A549 (cell line): ENCODE results near the gene PIP4K2A. TPM values are rescaled to one million over a fixed set of nuclear protein-coding genes. Genes with fewer than 3 reads are reported as not detected.

Experiments
- ATAC-seq, 2 experiments: fragments of 200-7000 bp in 1 of 2; fragments of >200 bp in 1 of 2; cut with Nextera tagmentation in 1 of 2; cut with Tn5 transposase in 1 of 2; 3 replicates each; pipeline versions ENCODE4 v1.8.0 to v1.9.1; 2018 to 2020; ENCODE audit warnings: mild to moderate bottlenecking in 1 of 2, moderate library complexity in 1 of 2
- CTCF ChIA-PET: fragments of 300-600 bp; sonication (Branson Sonifier 250); formaldehyde crosslinking; extraction: SDS; loops from one replicate; lab custom pipeline; 2021; ENCODE audit warnings: antibody characterized with exemption, inconsistent platforms; lab: Yijun Ruan, JAX
- POLR2A ChIA-PET: fragments of 350-600 bp; formaldehyde crosslinking; extraction: SDS; loops from one replicate; lab custom pipeline; 2021; ENCODE audit warnings: antibody characterized with exemption, inconsistent platforms; lab: Yijun Ruan, JAX
- DNase-seq, 2 experiments: peaks; one replicate each; pipeline versions ENCODE4 v3.0.0 to v3.0.0-alpha.2; 2011 to 2016; ENCODE audit warnings: low read depth in 1 of 2, low spot score in 1 of 2
- FAIRE-seq: peaks from 2 replicates; lab custom pipeline; 2011; peaks lifted over from hg19 to GRCh38; lab: Jason Lieb, UNC
- H3K27ac ChIP-seq, 2 experiments: fragments of >200 bp; sonication (Bioruptor Twin); formaldehyde crosslinking; 3 replicates each; pipeline ENCODE4 v1.5.1; 2016 to 2017
- H3K4me1 ChIP-seq: fragments of >200 bp; sonication (Bioruptor Twin); formaldehyde crosslinking; 3 replicates; pipeline ENCODE4 v1.6.1; 2016
- H3K4me2 ChIP-seq: fragments of >200 bp; sonication (Bioruptor Twin); formaldehyde crosslinking; 3 replicates; pipeline ENCODE4 v1.6.1; 2016
- H3K4me3 ChIP-seq: fragments of >200 bp; sonication (Bioruptor Twin); formaldehyde crosslinking; 3 replicates; pipeline ENCODE4 v1.5.1; 2016
- H3K9me3 ChIP-seq: fragments of >200 bp; sonication (Bioruptor Twin); formaldehyde crosslinking; 3 replicates; pipeline ENCODE4 v1.6.1; 2016
- BCL3 ChIP-seq: fragments of >200 bp; sonication (Bioruptor Twin); formaldehyde crosslinking; IDR thresholded peaks from 3 replicates; pipeline ENCODE4 v1.6.1; 2016
- BHLHE40 ChIP-seq: IDR thresholded peaks from 2 replicates; pipeline ENCODE4 v1.6.1; 2012; ENCODE audit warnings: low read depth, low read length, inconsistent platforms
- CBX2 ChIP-seq: fragments of 200-600 bp; sonication (generic); IDR thresholded peaks from 2 replicates; pipeline ENCODE4 v1.6.1; 2016; ENCODE audit warnings: low read depth, mild to moderate bottlenecking, borderline replicate concordance
- CEBPB ChIP-seq, 2 experiments: fragments of >200 bp in 1 of 2; sonication (Bioruptor Twin) in 1 of 2; formaldehyde crosslinking in 1 of 2; IDR thresholded peaks; 2 replicates each; pipeline ENCODE4 v1.6.1; 2012 to 2016
- CHD2 ChIP-seq: fragments of 150-350 bp; IDR thresholded peaks from 2 replicates; pipeline ENCODE4 v1.6.1; 2014; ENCODE audit warnings: low read length; ENCODE audit not compliant: partially characterized antibody
- EHF ChIP-seq: fragments of 250-450 bp; sonication (Bioruptor Pico); IDR thresholded peaks from 2 replicates; pipeline ENCODE4 v1.5.0; 2020; ENCODE audit warnings: mild to moderate bottlenecking
- EP300 ChIP-seq, 2 experiments: fragments of >200 bp; sonication (Bioruptor Twin); formaldehyde crosslinking; IDR thresholded peaks; 2 replicates in 1 of 2; 3 replicates in 1 of 2; pipeline ENCODE4 v1.6.1; 2016 to 2017
- FOXS1 ChIP-seq: fragments of 250-450 bp; sonication (Bioruptor Pico); IDR thresholded peaks from 2 replicates; pipeline ENCODE4 v1.5.0; 2020; ENCODE audit warnings: mild to moderate bottlenecking, moderate library complexity
- HES2 ChIP-seq: fragments of >200 bp; sonication (Bioruptor Twin); formaldehyde crosslinking; IDR thresholded peaks from 2 replicates; pipeline ENCODE4 v1.6.1; 2016
- HMGXB4 ChIP-seq: fragments of 250-450 bp; sonication (Bioruptor Pico); IDR thresholded peaks from 2 replicates; pipeline ENCODE4 v1.5.0; 2021; ENCODE audit warnings: mild to moderate bottlenecking, moderate library complexity, borderline replicate concordance
- HOXB13 ChIP-seq: fragments of 250-450 bp; sonication (Bioruptor Pico); IDR thresholded peaks from 2 replicates; pipeline ENCODE4 v1.5.0; 2020; ENCODE audit warnings: low read depth, mild to moderate bottlenecking, moderate library complexity
- KDM1A ChIP-seq: fragments of 200-600 bp; sonication (generic); IDR thresholded peaks from 2 replicates; pipeline ENCODE4 v1.6.1; 2016; ENCODE audit warnings: low read depth, mild to moderate bottlenecking
- MAFK ChIP-seq: fragments of 450-650 bp; IDR thresholded peaks from 2 replicates; pipeline ENCODE4 v1.6.1; 2014; ENCODE audit not compliant: partially characterized antibody
- REST ChIP-seq: fragments of 200-600 bp; sonication (generic); IDR thresholded peaks from 2 replicates; pipeline ENCODE4 v1.6.1; 2016; ENCODE audit warnings: antibody characterized with exemption, mild to moderate bottlenecking, moderate library complexity
- RFX5 ChIP-seq: fragments of 450-650 bp; IDR thresholded peaks from 2 replicates; pipeline ENCODE4 v1.7.1; 2014; ENCODE audit warnings: antibody characterized with exemption, mild to moderate bottlenecking, moderate library complexity
- ZFP36 ChIP-seq: fragments of 450-650 bp; IDR thresholded peaks from 2 replicates; pipeline ENCODE4 v1.6.1; 2014; ENCODE audit warnings: borderline replicate concordance; ENCODE audit not compliant: partially characterized antibody
- ZSCAN20 ChIP-seq: fragments of 250-450 bp; sonication (Bioruptor Pico); IDR thresholded peaks from 2 replicates; pipeline ENCODE4 v1.8.0; 2022; ENCODE audit warnings: mild to moderate bottlenecking, moderate library complexity
- WGBS: methylation state at CpG from one replicate; pipeline ENCODE4 v1.1.6; 2017; ENCODE audit errors: missing lambda C conversion rate; 5-methylcytosine and 5-hydroxymethylcytosine counted together
- polyA plus RNA-seq, 4 experiments: library from polyadenylated mRNA; depleted of rRNA in 3 of 4; stranded (reverse); fragments of >200 nt; fragmentation: RNase III in 1 of 4; extraction: RNeasy Plus Mini Kit Qiagen cat#74134 plus additional on column Dnase treatment in 1 of 4; gene quantifications; 2 replicates in 3 of 4; 3 replicates in 1 of 4; pipeline ENCODE4 v1.2.3, GENCODE V29; 2011 to 2017

The PIP4K2A gene
- polyA plus RNA-seq, 2 of the 4 experiments (the other 2 are of a cell fraction): 23.1 to 24.0 TPM

- no peak for FAIRE-seq
- Histone ChIP-seq H3K4me3 (no peak overlapping the region), H3K27ac (peak overlapping the region; percentile 22 to 76; a peak in 5 of 6 replicates), H3K4me2 (peak overlapping the region; percentile 52), H3K9me3 (no peaks in the 10 kb centered on the region), H3K4me1 (peaks cover 49% of the 10 kb centered on the region)
- POLR2A ChIA-PET: no interaction called here
- WGBS: 90% methylated on average over 8 of the region's 8 CpGs
- TF ChIP-seq CHD2: no peak
- TF ChIP-seq RFX5: no peak
- TF ChIP-seq FOXS1 (CRISPR knock-in tag): no peak
- TF ChIP-seq ZSCAN20: no peak
- no peak for TF ChIP-seq EHF (CRISPR knock-in tag)
- no peak for TF ChIP-seq HOXB13 (CRISPR knock-in tag)
- no peak for TF ChIP-seq EP300 (IDR thresholded peaks at IDR 0.05)
- TF ChIP-seq BHLHE40: no peak
- TF ChIP-seq MAFK: no peak
- TF ChIP-seq KDM1A: no peak
- TF ChIP-seq HES2: no peak
- TF ChIP-seq HMGXB4 (CRISPR knock-in tag): no peak
- TF ChIP-seq ZFP36: no peak
- TF ChIP-seq REST: no peak
- no peak for TF ChIP-seq CBX2
- DNase-seq: no peak
- CTCF ChIA-PET: interaction anchor here (0.7 kb wide), 1 partner anchor 21 kb away, joined by 3 read pairs; no protein-coding TSS in a partner anchor
- ATAC-seq: no peak
Measured at GRCh38 chr10:22659866-22660265, 54.5 kb downstream of the PIP4K2A start.

- FAIRE-seq (no peak), ATAC-seq (no peak)
- 87% methylated on average over 7 of the region's 7 CpGs for WGBS
- peak overlapping the region in 1 of 2 experiments; percentile 33; a peak in 1 of 6 replicates for H3K27ac ChIP-seq
- peaks cover 49% of the 10 kb centered on the region for H3K4me1 ChIP-seq
- no peaks in the 10 kb centered on the region for H3K9me3 ChIP-seq
- H3K4me3 ChIP-seq: no peak overlapping the region
- 0 out of 3 replicates have a peak overlapping the region, but pooled peaks have one; percentile 13 for H3K4me2 ChIP-seq
- CTCF ChIA-PET: no interaction called here
- peak in 1 of 2 experiments; percentile 61; a peak in 3 of 4 replicates for TF ChIP-seq CEBPB (IDR thresholded peaks at IDR 0.05)
- TF ChIP-seq BCL3: no peak
- TF ChIP-seq, all 56 proteins: peak for 1
- no peak for DNase-seq
- POLR2A ChIA-PET: no interaction called here
Measured at GRCh38 chr10:22658745-22659410, 55.5 kb downstream of the PIP4K2A start.
